HG02981 (cell line): Measurements from ENCODE around the gene NISCH.

Experiments used
- ATAC-seq: cut with Tn5 transposase; IDR thresholded peaks from one replicate; pipeline ENCODE4 v1.9.1; 2021; ENCODE audit warnings: mild to moderate bottlenecking, moderate library complexity; ENCODE audit not compliant: unreplicated experiment

The NISCH gene

DNA sequence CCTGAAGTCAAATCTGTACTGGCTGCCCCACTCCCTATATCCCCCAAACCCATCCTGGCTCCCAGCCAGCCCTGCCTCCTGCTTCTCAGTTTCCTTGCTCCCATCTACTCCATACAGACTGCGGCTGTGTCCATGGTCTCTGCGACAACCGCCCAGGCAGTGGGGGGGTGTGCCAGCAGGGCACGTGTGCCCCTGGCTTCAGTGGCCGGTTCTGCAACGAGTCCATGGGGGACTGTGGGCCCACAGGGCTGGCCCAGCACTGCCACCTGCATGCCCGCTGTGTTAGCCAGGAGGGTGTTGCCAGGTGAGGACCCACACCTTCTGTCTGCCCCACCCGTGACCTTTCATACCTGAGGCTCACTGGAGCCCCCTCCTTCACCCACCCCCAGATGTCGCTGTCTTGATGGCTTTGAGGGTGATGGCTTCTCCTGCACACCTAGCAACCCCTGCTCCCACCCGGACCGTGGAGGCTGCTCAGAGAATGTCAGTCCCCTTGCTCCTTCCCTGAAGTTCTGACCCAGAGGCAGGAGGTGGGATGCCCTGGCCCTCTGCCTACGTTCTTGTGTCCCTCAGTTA, 54.4 kb downstream of the NISCH start:
- no peak for ATAC-seq

- ATAC-seq: no peak
Observed at GRCh38 chr3:52511509-52511908, 56.1 kb downstream of the NISCH start.

DNA sequence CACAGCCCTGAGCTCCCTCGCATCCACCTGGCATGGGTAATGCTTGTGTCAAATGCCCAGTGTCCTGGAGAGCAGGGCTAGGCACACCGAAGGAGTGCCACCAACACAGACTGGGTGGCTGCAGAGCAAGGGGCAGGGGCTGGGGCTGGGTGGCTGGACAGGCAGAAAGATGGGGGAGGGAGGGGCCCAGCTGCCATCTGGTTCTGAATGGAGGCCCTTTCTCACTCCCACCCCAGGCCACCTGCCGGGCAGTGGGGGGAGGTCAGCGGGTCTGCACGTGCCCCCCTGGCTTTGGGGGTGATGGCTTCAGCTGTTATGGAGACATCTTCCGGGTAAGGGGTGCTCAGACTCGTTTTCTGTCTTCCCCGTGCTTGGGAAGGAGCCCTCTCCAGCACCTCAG, 56.7 kb downstream of the NISCH start:
- no peak for ATAC-seq

DNA sequence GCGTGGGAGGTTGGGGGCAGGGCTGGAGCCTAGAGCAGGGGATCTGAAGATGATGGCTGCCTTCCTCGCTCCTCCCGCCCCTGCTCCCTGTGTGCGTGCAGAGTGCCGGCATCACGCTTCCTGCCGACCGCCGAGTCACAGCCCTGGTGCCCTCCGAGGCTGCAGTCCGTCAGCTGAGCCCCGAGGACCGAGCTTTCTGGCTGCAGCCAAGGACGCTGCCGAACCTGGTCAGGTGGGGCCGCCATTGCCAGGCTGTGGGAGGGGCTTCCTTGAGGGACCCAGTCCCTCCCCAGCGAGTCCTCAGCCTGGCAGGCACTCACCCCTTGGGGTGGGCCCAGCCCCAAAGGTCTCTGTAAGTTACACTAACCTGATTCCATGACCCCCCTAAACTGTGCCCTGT, 57.3 kb downstream of the NISCH start:
- ATAC-seq: no peak

- no peak for ATAC-seq
Observed at GRCh38 chr3:52513281-52513680, 57.9 kb downstream of the NISCH start.

DNA sequence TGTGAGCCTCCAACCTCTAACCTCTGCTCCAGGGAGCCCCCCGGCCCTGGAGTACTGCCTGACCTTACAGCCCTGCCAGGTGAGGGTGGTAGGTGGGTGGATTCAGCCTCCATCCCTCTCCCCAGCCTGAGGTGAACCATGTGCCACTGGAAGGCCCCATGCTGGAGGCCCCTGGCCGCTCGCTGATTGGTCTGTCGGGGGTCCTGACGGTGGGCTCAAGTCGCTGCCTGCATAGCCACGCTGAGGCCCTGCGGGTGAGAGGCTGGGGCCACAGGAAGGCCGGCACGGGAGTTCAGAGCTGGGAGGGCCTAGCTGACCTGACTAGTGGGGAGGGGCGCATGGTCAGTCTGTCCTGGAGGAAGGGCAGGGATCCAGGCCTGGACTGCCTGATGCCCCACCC, 59.2 kb downstream of the NISCH start:
- no peak for ATAC-seq

DNA sequence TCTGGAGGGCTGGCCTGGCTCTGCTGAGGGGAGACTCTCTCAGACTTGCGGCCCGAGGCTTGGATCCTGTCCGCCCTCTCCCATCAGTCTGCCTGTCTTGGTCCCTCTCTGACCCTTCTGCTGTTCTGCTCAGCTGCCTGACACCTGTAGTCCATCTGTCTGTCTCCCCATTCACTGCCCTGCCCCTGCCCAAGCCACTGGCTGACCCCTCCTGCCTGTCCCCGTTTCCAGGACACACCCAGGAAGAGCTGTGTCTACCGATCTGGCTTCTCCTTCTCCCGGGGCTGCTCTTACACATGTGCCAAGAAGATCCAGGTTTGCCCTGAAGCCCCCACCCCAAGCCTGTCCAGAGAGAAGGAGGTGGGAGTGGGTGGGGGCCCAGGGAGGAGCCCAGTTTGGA, 59.8 kb downstream of the NISCH start:
- ATAC-seq: no peak

GRCh38 chr3:52516509-52517195, 61.2 kb downstream of the NISCH start:
- ATAC-seq: no peak

- ATAC-seq: no peak
Observed at GRCh38 chr3:52517796-52518722, 62.7 kb downstream of the NISCH start.

DNA sequence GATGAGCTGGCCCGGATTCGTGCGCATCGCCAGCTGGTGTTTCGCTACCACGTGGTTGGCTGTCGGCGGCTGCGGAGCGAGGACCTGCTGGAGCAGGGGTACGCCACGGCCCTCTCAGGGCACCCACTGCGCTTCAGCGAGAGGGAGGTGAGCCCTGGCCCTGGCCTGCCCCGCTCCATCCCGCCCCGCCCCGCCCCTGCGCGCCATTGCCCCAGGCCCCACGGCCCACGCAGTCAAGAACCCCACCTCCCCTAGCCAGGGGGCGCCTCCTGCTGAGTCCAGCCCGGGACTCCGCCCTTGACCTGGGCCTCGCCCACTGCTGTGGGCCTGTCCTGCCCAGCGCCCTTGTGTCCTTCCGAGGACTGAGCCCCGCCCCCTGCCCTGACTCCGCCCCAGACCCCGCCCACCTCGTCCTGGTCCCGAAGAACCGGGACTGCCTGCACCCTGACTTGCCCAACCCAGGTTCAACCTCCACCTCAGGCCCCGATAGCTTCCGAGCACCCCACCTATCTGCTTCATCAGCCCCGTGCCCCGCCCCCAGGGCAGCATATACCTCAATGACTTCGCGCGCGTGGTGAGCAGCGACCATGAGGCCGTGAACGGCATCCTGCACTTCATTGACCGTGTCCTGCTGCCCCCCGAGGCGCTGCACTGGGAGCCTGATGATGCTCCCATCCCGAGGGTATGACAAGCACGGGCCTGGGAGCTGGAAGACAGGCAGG, 63.5 kb downstream of the NISCH start:
- no peak for ATAC-seq

- no peak for ATAC-seq
Observed at GRCh38 chr3:52519445-52520140, 64.2 kb downstream of the NISCH start.

- ATAC-seq: no peak
Observed at GRCh38 chr3:52520141-52520667, 64.8 kb downstream of the NISCH start.

DNA sequence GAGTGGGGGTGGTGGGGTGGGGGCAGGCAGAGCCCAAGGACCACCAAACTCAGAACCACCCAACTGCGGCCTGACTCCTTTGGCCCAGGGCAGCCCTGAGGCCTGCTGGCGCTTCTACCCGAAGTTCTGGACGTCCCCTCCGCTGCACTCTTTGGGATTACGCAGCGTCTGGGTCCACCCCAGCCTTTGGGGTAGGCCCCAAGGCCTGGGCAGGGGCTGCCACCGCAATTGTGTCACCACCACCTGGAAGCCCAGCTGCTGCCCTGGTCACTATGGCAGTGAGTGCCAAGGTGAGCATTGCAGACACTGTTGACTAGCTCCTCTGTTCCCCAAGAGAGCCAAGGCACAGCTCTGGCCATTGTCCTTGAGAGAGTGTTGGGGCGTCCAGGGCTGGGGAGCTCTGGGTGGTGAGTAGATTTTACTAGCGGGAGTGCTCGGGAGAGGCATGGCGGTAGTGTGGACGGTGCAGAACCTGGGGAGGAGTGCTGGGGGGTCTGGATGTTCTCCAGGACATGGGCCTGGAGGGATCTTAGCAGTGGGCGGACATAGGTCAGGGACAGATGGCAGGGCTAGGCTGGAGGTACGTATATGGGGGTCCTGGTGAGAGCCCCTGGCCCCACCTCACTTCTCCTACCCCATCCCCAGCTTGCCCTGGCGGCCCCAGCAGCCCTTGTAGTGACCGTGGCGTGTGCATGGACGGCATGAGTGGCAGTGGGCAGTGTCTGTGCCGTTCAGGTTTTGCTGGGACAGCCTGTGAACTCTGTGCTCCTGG, 65.5 kb downstream of the NISCH start:
- no peak for ATAC-seq

- no peak for ATAC-seq
Observed at GRCh38 chr3:52521488-52521824, 66.1 kb downstream of the NISCH start.

GRCh38 chr3:52521881-52522650, 66.7 kb downstream of the NISCH start:
- ATAC-seq: no peak

- ATAC-seq: no peak
Observed at GRCh38 chr3:52522651-52523251, 67.3 kb downstream of the NISCH start.

DNA sequence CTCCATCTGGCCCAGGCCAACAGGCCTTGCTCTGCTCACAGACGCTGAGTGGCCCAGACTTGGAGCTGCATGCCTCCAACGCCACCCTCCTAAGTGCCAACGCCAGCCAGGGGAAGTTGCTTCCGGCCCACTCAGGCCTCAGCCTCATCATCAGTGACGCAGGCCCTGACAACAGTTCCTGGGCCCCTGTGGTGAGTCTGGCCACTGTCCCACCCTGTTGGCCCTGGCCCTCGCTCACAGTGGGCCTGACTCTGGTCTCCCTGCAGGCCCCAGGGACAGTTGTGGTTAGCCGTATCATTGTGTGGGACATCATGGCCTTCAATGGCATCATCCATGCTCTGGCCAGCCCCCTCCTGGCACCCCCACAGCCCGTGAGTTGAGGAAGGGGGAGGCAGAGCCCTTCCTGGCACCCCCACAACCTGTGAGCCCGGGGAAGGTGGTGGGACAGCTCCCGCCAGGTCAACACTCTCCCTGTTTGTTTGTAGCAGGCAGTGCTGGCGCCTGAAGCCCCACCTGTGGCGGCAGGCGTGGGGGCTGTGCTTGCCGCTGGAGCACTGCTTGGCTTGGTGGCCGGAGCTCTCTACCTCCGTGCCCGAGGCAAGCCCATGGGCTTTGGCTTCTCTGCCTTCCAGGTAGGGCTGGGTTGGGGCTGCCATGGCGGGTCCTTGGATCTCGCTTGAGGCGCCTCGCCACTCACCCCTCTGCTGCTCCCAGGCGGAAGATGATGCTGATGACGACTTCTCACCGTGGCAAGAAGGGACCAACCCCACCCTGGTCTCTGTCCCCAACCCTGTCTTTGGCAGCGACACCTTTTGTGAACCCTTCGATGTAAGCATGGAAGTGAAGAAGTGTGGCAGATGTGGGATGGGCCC, 68.2 kb downstream of the NISCH start:
- no peak for ATAC-seq
